ENCODE data around the gene PAM. TPM values are rescaled to one million over a fixed set of nuclear protein-coding genes. Genes with fewer than 3 reads are reported as not detected.

PAM gene
- total RNA-seq, 2 donors from 2014 or later = 2,512 to 4,531 TPM

- TF ChIP-seq CTCF (IDR thresholded peaks at IDR 0.05) = no peak
- Histone ChIP-seq H3K4me3 (no peak overlapping the region), H3K27me3 (no peaks in the 10 kb centered on the region), H3K36me3 (no peaks in the 10 kb centered on the region), H3K9me3 (peaks cover 0 to 35% of the 10 kb centered on the region in 2 donors), H3K4me1 (no peaks in the 10 kb centered on the region), H3K27ac (no peak overlapping the region)
- DNase-seq (ENCODE audit: low spot score) = no peak
Observed at GRCh38 chr5:103075442-103075841, 320.3 kb downstream of the PAM start.
